Measurements from ENCODE around the gene ATAT1. TPM values are rescaled to one million over a fixed set of nuclear protein-coding genes. Genes with fewer than 3 reads are reported as not detected.

The ATAT1 gene
- total and polyA plus RNA-seq, 2 of the 13 experiments (the other 11 are each of a cell fraction or from before 2014, with no cell fraction given), result 9.2 to 23.6 TPM

GRCh38 chr6:30686009-30686907 lies 59.6 kb downstream of the ATAT1 start, which contains the start of gene PPP1R18 (continued):
- TF ChIP-seq MAFF (IDR thresholded peaks at IDR 0.05; ENCODE audit: low read depth, low read length) (no peak), ZNF770 (CRISPR knock-in tag; IDR thresholded peaks at IDR 0.05) (no peak), ZNF296 (CRISPR knock-in tag; conservative IDR thresholded peaks at IDR 0.05) (no peak), ZNF329 (CRISPR knock-in tag; IDR thresholded peaks at IDR 0.05; ENCODE audit: low read depth) (no peak), ZFP82 (CRISPR knock-in tag; IDR thresholded peaks at IDR 0.05; ENCODE audit: borderline replicate concordance) (no peak), RFXANK (CRISPR knock-in tag; IDR thresholded peaks at IDR 0.05) (no peak), ARNTL (CRISPR knock-in tag; IDR thresholded peaks at IDR 0.05) (peak; percentile 25; the same call in 1 of the 2 replicates), XRCC5 (optimal IDR thresholded peaks at IDR 0.05; ENCODE audit: low read length) (no peak), SMAD9 (CRISPR knock-in tag; IDR thresholded peaks at IDR 0.05) (no peak), HMG20B (CRISPR knock-in tag; conservative IDR thresholded peaks at IDR 0.05) (no peak), ZNF263 (CRISPR knock-in tag; IDR thresholded peaks at IDR 0.05) (no peak), MBD4 (IDR thresholded peaks at IDR 0.05; ENCODE audit: borderline replicate concordance, low read length) (no peak), ATM (IDR thresholded peaks at IDR 0.05; ENCODE audit: borderline replicate concordance) (no peak), ZNF609 (CRISPR knock-in tag; IDR thresholded peaks at IDR 0.05; ENCODE audit: borderline replicate concordance) (0 out of 2 replicates have a peak, but pooled peaks have one; percentile 42), TGIF2 (CRISPR knock-in tag; IDR thresholded peaks at IDR 0.05) (no peak), HMGA1 (CRISPR knock-in tag; conservative IDR thresholded peaks at IDR 0.05) (no peak), ZBTB10 (CRISPR knock-in tag; IDR thresholded peaks at IDR 0.05; ENCODE audit: borderline replicate concordance) (no peak), DMAP1 (CRISPR knock-in tag; IDR thresholded peaks at IDR 0.05) (0 out of 2 replicates have a peak, but pooled peaks have one; percentile 29), NFIC (IDR thresholded peaks at IDR 0.05; ENCODE audit: low read length) (no peak), HOXA9 (CRISPR knock-in tag; IDR thresholded peaks at IDR 0.05; ENCODE audit: borderline replicate concordance) (no peak), ZNF326 (CRISPR knock-in tag; IDR thresholded peaks at IDR 0.05; ENCODE audit: borderline replicate concordance) (no peak), ZNF44 (CRISPR knock-in tag; IDR thresholded peaks at IDR 0.05) (no peak)
